ENCODE data around the gene EPB41L2.
A peak's percentile ranks its signal among the peaks of the same experiment; 100 is the strongest.
"Not testable (repeated sequence)": the region's sequence is repeated elsewhere in the genome, so short reads cannot be mapped to it uniquely, and the experiment has no call there.

EPB41L2 gene

DNA sequence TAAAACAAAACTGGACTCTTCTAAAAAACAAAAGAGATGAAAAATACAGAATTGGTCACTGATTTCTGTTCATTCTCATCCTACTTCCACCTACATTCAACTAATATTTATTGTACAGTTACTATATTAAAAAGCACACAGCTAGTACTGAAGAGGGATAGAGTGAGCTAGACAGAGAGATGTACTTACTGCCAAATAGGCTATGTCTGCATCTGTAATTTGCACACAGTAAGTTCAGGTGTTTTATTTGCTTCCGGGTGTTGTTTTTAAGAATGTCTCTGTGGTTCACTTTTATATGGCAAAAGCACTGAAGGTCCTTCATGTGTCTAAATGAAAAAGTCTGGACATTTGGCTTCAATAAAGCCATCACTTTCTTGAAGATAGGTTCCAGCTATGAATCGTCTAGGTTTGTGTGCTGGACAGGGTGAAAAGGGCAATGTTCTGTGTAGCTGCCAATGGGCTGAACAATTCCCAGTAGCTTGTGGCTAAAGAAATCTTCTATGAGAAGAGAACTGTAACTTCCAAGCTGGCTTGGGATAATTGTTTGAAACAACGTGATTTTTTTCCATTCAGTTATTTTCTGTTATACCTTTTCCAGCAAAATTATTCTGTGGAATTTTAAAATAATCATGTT is 47.3 kb downstream of the EPB41L2 start:
- H3K4me3 ChIP-seq (ENCODE audit: low read length): no peak overlapping the region
- TF ChIP-seq, protein P1, sequence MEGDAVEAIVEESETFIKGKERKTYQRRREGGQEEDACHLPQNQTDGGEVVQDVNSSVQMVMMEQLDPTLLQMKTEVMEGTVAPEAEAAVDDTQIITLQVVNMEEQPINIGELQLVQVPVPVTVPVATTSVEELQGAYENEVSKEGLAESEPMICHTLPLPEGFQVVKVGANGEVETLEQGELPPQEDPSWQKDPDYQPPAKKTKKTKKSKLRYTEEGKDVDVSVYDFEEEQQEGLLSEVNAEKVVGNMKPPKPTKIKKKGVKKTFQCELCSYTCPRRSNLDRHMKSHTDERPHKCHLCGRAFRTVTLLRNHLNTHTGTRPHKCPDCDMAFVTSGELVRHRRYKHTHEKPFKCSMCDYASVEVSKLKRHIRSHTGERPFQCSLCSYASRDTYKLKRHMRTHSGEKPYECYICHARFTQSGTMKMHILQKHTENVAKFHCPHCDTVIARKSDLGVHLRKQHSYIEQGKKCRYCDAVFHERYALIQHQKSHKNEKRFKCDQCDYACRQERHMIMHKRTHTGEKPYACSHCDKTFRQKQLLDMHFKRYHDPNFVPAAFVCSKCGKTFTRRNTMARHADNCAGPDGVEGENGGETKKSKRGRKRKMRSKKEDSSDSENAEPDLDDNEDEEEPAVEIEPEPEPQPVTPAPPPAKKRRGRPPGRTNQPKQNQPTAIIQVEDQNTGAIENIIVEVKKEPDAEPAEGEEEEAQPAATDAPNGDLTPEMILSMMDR (conservative IDR thresholded peaks at IDR 0.05; ENCODE audit: low read depth, low read length): no peak
- DNase-seq (ENCODE audit: low read depth): no peak

DNA sequence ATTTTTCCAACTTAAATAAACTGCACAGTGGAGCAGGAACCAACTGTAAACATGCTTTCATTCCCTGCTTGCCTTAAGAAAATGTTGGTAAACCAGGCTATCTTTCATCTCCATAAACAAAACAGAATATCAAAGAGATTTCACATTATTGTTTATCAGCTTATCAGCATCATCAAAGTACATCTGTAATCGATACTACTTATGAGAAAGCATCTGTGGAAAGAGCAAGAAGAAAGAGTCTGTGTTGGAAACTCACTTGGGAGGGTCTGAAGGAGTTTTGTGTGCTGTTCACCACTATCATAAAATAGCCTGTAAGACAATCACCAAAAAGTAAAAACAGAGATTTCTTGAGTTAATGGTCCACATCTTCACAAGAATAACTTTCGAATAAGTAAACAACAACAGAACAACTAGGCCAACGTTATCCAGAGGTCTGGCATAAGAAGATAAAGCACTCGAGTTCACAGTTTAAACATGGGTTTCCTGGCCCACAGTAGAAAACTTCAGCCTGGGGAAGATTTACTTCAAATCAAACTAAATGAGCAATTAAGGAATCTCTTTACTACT is 47.9 kb downstream of the EPB41L2 start:
- DNase-seq (ENCODE audit: low read depth): no peak
- H3K4me3 ChIP-seq (ENCODE audit: low read length): no peak overlapping the region
- TF ChIP-seq, protein P1 (conservative IDR thresholded peaks at IDR 0.05; ENCODE audit: low read depth, low read length): no peak

DNA sequence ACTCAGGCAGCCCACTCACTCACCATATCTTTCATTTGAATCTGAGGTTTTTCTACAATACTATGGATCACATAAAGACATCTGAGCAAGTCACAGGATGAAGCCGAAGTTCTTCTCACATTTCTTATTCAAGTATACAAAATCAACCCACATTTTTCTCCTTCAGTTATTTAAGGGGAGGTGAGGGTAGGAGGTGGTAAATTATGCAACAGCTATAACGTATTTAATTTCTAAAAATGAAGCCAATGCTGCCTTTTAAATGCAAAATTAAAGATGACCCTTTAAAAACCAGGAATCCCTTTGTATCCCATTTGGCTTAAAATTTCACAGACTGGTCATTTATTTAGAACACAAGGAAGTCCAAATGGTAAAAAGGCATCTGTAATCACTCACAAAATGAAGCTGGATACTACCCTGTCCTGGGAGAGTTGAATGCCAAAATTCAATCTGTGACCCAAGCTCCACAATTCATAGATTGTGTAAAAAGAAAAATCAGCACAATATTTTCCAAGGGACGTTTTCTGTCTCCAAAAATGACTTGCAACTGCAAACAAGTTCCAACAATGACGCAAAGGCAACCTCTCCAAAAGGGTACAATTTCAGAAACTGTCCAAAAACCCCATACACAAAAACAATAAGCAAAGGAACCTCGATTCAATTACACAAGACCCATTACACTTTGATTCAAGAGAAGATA is 48.8 kb downstream of the EPB41L2 start:
- no peak for DNase-seq (ENCODE audit: low read depth)
- TF ChIP-seq, protein P1 (conservative IDR thresholded peaks at IDR 0.05; ENCODE audit: low read depth, low read length): no peak
- no peak overlapping the region for H3K4me3 ChIP-seq (ENCODE audit: low read length)

DNA sequence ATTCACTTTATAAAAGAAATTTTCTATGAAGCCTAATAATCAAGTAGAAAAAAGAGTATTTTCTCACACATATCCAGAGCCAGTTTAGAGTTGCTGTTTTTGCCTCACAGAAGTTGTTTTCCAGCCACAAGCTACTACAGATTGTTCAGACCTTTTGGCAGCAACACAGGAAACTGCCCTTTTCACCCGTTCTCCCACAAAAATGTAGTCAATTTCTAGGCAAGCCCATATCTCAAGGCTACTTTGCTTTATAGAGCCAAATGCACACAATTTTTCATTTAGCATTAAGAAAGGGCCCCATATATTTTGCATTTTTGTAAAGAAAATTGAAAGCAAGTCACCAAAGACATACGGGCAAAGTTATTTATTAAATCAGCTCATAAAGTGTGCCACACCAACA is 49.5 kb downstream of the EPB41L2 start:
- peak; percentile 75 for DNase-seq (ENCODE audit: low read depth)
- no peak overlapping the region for H3K4me3 ChIP-seq (ENCODE audit: low read length)
- TF ChIP-seq, protein P1 (conservative IDR thresholded peaks at IDR 0.05; ENCODE audit: low read depth, low read length): no peak

DNA sequence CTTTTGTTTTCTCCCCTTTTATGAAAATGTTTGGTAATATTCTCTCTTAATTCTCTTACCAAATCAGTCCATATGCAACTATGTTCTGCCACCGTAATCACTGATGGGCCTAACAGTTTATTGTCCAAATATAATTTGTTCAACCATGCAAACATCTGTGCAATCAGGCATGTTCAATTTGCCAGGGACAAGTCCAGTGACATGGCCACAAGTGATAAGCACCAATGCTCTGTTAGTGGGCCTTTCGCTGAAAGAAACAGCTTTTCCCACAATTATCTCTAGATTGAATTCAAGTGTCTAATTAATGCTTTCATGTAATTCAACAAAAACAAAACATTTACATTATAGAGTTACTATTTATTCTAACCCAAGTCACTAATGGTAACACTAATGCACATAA is 53.3 kb downstream of the EPB41L2 start:
- no peak for DNase-seq (ENCODE audit: low read depth)
- TF ChIP-seq, protein P1 (conservative IDR thresholded peaks at IDR 0.05; ENCODE audit: low read depth, low read length): no peak
- no peak overlapping the region for H3K4me3 ChIP-seq (ENCODE audit: low read length)

DNA sequence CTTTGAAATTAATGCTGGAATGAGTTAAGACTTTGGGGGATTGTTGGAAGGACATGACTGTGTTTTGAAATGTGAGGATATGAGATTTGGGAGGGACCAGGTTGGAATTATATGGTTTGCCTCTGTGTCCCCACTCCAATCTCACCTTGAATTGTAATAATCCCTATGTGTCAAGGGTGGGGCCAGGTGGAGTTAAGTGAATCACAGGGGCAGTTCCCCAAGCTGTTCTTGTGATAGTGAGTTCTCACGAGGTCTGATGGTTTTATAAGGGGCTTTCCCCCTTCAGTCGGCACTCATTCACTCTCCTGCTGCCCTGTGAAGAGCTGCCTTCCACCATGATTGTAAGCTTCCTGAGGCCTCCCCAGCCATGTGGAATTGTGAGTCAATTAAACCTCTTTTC is 54.1 kb downstream of the EPB41L2 start:
- DNase-seq (ENCODE audit: low read depth); H3K4me3 ChIP-seq (ENCODE audit: low read length): not testable (repeated sequence)

DNA sequence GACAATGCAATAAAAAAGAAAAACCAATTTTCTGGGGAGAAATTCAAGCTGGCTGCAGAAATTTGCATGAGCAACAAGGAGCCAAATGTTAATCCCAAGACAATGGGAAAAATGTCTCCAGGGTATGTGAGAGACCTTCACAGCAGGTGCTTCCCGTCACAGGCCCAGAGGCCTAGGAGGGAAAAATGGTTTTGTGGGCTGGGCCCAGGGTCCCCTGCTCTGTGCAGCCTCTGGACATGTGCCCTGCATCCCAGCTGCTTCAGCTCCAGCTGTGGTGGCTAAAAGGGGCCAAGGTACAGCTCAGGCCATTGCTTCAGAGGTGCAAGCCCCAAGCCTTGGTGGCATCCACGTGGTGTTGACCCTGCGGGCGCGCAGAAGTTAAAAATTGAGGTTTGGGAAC is 55.1 kb downstream of the EPB41L2 start:
- not testable (repeated sequence) for DNase-seq (ENCODE audit: low read depth); H3K4me3 ChIP-seq (ENCODE audit: low read length)

DNA sequence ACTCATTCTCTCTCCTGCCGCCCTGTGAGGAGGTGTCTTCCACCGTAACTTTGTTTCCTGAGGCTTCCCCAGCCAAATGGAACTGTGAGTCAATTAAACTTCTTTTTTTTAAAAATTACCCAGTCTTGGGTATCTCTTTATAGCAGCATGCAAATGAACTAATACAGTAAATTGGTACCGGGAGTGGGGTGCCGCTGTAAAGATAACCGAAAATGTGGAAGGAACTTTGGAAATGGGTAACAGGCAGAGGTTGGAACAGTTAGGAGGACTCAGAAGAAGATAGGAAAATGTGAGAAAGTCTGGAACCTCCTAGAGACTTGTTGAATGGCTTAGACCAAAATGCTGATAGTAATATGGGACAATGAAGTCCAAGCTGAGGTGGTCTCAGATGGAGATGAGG is 55.8 kb downstream of the EPB41L2 start:
- DNase-seq (ENCODE audit: low read depth): no peak
- H3K4me3 ChIP-seq (ENCODE audit: low read length): no peak overlapping the region
- TF ChIP-seq, protein P1 (conservative IDR thresholded peaks at IDR 0.05; ENCODE audit: low read depth, low read length): no peak

All from retinal pigment epithelial cell (primary cell).